ENCODE results near the gene OR4D10. TPM values are rescaled to one million over a fixed set of nuclear protein-coding genes. Genes with fewer than 3 reads are reported as not detected.

Gene OR4D10
- total RNA-seq (ENCODE audit: unreplicated experiment): not detected
- long read RNA-seq: 0 reads

DNA sequence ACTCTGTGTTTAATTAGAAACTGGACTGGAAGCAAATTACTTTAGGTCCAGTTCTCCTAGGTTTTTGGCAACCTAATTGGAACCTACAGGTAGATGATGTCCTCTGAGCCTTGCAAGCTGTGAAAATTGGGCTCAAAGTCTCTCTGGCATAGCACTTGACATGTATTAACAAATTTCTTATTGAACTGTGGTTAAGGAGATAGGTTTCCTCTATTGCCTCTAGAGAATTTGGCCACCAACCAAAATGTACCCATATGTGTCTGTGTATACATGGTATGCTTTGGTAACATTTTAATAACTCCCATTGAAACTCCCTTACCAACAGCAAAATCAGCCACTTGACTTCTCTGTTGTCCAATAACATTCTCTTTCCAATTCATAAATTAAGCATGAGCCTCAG is at the start of gene OR4D10:
TSS of gene OR4D10 (plus strand) at position 301 of the 400 bp plus-strand sequence. CDS start 4,115 bp downstream, outside the sequence.
- Mint-ChIP-seq H3K4me3 (ENCODE audit: unreplicated experiment) (no peak within 1 kb of the TSS), H3K36me3 (ENCODE audit: unreplicated experiment) (no peaks in the 10 kb centered on the region), H3K27ac (ENCODE audit: unreplicated experiment) (no peak within 1 kb of the TSS), H3K4me1 (ENCODE audit: low read depth, unreplicated experiment) (no peaks in the 10 kb centered on the region), H3K27me3 (ENCODE audit: unreplicated experiment) (peaks cover 1% of the 10 kb centered on the region), H3K9me3 (ENCODE audit: unreplicated experiment) (peaks cover 2% of the 10 kb centered on the region)
- TF ChIP-seq CTCF (IDR thresholded peaks at IDR 0.05; ENCODE audit: partially characterized antibody, unreplicated experiment): no peak
- no peak for DNase-seq

DNA sequence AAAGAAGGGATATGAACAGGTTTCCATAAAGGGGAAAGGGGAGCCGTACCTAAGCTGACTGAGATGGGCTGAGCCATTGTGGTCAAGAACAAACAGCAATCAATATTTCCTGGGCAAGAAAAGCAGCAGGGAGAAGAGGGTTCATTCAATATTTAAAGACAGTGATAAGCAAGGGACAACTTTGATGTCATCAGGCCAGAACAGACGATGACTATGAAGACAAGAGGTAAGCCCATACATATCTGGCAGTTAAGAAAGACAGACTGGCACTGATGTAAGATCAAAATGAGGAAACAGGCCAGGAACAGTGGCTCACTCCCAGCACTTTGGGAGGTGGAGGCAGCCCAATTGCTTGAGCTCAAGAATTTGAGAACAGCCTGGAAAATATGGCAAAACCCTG is 49.3 kb upstream of the OR4D10 start:
- no peak for TF ChIP-seq CTCF (IDR thresholded peaks at IDR 0.05; ENCODE audit: partially characterized antibody, unreplicated experiment)
- Mint-ChIP-seq H3K27ac (ENCODE audit: unreplicated experiment) (no peak overlapping the region), H3K36me3 (ENCODE audit: unreplicated experiment) (no peaks in the 10 kb centered on the region), H3K4me3 (ENCODE audit: unreplicated experiment) (peak overlapping the region; percentile 26), H3K4me1 (ENCODE audit: low read depth, unreplicated experiment) (peaks cover 18% of the 10 kb centered on the region), H3K27me3 (ENCODE audit: unreplicated experiment) (no peaks in the 10 kb centered on the region), H3K9me3 (ENCODE audit: unreplicated experiment) (peaks cover 8% of the 10 kb centered on the region)
- DNase-seq: no peak

DNA sequence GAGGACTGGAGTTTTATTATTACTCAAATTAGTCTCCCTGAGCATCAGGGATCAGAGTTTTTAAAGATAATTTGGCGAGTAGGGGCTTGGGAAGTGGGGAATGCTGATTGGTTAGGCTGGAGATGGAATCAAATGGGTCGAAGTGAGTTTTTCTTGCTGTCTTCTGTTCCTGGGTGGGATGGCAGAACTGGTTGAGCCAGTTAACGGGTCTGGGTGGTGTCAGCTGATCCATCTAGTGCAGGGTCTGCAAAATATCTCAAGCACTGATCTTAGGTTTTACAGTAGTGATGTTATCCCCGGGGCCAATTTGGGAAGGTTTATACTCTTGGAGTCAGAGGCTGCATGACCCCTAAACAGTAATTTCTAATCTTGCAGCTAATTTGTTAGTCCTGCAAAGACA is 48.0 kb upstream of the OR4D10 start:
- Mint-ChIP-seq H3K9me3 (ENCODE audit: unreplicated experiment) (peaks cover 8% of the 10 kb centered on the region), H3K27ac (ENCODE audit: unreplicated experiment) (no peak overlapping the region), H3K4me3 (ENCODE audit: unreplicated experiment) (peak overlapping the region; percentile 2), H3K27me3 (ENCODE audit: unreplicated experiment) (no peaks in the 10 kb centered on the region), H3K4me1 (ENCODE audit: low read depth, unreplicated experiment) (peaks cover 18% of the 10 kb centered on the region), H3K36me3 (ENCODE audit: unreplicated experiment) (no peaks in the 10 kb centered on the region)
- no peak for TF ChIP-seq CTCF (IDR thresholded peaks at IDR 0.05; ENCODE audit: partially characterized antibody, unreplicated experiment)
- no peak for DNase-seq

DNA sequence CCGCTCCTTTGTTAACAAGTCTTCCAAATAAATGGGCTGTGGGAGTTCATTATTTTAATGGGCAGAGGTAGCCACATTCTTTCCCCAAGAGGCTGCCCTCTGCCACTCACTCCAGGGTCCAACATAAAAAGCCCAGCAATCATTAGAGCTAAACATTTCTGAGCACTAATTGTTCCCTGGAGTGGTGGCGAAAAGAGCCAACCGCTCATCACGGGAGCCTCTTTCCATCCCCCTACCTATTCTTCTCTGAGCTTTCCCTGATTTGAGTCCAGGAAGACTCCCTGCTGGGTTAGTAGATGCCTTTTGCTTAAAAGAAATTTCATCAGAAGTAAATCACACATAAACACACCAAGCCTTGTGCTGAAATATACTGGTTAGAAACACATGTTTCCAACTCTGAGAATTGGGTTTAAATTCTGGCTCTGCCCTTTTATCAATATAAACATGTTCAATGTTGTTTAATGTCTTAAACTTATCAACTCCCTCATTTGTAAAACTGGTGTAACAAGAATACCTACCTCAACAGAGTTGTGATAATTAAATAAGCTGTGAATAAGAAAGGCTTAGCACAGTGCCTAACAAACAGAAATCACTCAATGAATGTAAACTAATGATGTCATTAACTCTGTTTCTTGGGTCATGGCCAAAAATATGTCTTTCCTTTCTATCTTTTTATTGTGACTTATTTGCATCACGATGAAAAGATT is 46.6 kb upstream of the OR4D10 start, which contains the start of gene OR5A2:
TSS of gene OR5A2 (minus strand) at position 53 of the 707 bp plus-strand sequence. CDS start 3,460 bp downstream, outside the sequence.
- DNase-seq: peak; percentile 34
- H3K36me3 Mint-ChIP-seq (ENCODE audit: unreplicated experiment): no peaks in the 10 kb centered on the region
- no peaks in the 10 kb centered on the region for H3K27me3 Mint-ChIP-seq (ENCODE audit: unreplicated experiment)
- H3K27ac Mint-ChIP-seq (ENCODE audit: unreplicated experiment): peak within 1 kb of the TSS; percentile 85
- peak within 1 kb of the TSS; percentile 66 for H3K4me3 Mint-ChIP-seq (ENCODE audit: unreplicated experiment)
- H3K9me3 Mint-ChIP-seq (ENCODE audit: unreplicated experiment): peaks cover 8% of the 10 kb centered on the region
- H3K4me1 Mint-ChIP-seq (ENCODE audit: low read depth, unreplicated experiment): peaks cover 18% of the 10 kb centered on the region
- no peak for TF ChIP-seq CTCF (IDR thresholded peaks at IDR 0.05; ENCODE audit: partially characterized antibody, unreplicated experiment)

DNA sequence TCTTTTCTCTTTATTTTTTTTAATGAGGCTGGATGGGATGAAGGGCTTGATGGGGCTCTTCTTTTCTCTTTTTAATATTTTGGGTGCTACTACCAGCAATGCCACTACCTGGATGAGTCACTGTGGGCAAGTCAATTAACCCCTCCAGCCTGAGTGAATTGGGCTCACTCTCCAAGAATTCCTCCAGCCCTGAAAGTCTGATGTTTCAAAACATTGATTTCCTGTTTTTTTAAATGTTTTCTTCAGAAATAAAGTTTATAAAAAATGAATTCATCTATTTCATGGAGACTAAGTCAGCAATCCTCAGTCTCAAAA is 46.1 kb upstream of the OR4D10 start:
- no peak for DNase-seq
- TF ChIP-seq CTCF (IDR thresholded peaks at IDR 0.05; ENCODE audit: partially characterized antibody, unreplicated experiment): no peak
- Mint-ChIP-seq H3K4me1 (ENCODE audit: low read depth, unreplicated experiment) (peaks cover 18% of the 10 kb centered on the region), H3K4me3 (ENCODE audit: unreplicated experiment) (no peak overlapping the region), H3K27ac (ENCODE audit: unreplicated experiment) (no peak overlapping the region), H3K9me3 (ENCODE audit: unreplicated experiment) (peaks cover 8% of the 10 kb centered on the region), H3K27me3 (ENCODE audit: unreplicated experiment) (no peaks in the 10 kb centered on the region), H3K36me3 (ENCODE audit: unreplicated experiment) (no peaks in the 10 kb centered on the region)

All from glutamatergic neuron (in vitro differentiated cells).